ENCODE data around the gene G0S2. TPM values are rescaled to one million over a fixed set of nuclear protein-coding genes. Genes with fewer than 3 reads are reported as not detected.

Gene G0S2
- total and polyA plus RNA-seq, 2 of the 4 experiments (the other 2 are of a cell fraction), result 0.36 to 0.53 TPM

DNA sequence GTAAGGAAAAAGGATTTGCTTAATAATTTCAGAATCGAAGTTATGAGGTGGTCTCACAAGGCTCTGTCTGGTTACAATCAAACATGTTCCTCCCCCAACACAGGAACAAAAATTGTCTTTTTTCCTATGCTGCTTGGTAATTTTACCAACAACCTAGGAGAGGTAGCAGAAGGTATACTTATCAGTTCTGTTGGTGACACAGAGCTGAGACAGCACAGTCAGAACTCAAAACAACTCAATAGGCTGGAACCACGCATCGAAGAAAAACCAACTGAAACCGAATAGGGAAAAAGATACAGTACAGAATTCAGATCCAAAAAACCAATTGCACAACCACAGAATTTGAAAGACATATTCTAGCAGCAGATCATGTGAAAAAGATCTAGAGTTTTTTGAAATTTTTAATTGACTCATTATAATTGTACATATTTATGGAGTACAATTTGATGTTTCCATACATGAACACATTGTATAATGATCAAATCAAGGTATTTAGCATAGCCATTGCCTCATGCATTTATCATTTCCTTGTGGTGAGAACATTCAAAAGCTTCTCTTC, 3.8 kb downstream of the G0S2 start:
- CTCF ChIA-PET, result no interaction called here
- in situ Hi-C loops (cut with MboI; ENCODE audit: low sequenced_read_pairs), result no loop called here

More for the DNA sequence above, 3.8 kb downstream of the G0S2 start:
- Histone ChIP-seq H3K9me3 (ENCODE audit: control insufficient read depth, insufficient read depth, low read length) (no peaks in the 10 kb centered on the region), H2BK15ac (ENCODE audit: low read depth, low read length) (no peak overlapping the region), H3K56ac (ENCODE audit: extremely low read depth, insufficient read depth, low read length) (no peak overlapping the region), H3K4me1 (ENCODE audit: control insufficient read depth, insufficient read depth, low read length) (no peaks in the 10 kb centered on the region; the same call in 1 of the 2 replicates), H4K8ac (ENCODE audit: low read depth in 2 of 2, low read length in 2 of 2) (no peak overlapping the region), H3K27me3 (ENCODE audit: control insufficient read depth, insufficient read depth, low read length) (peaks cover 17% of the 10 kb centered on the region), H4K5ac (ENCODE audit: low read depth, low read length) (no peak overlapping the region), H3K14ac (replicated peaks; ENCODE audit: low read depth, low read length) (no peak overlapping the region), H3K36me3 (ENCODE audit: control insufficient read depth, insufficient read depth, low read length) (no peaks in the 10 kb centered on the region), H2AFZ (replicated peaks; ENCODE audit: low read length, poor library complexity) (no peak overlapping the region), H3K4ac (ENCODE audit: low read depth, low read length) (no peak overlapping the region), H3K18ac (ENCODE audit: low read depth, low read length) (no peak overlapping the region), H3K9me1 (ENCODE audit: insufficient read depth, low read length) (no peaks in the 10 kb centered on the region), H4K20me1 (ENCODE audit: insufficient read depth, low read length) (no peaks in the 10 kb centered on the region), H2AK5ac (ENCODE audit: low read depth, low read length) (no peak overlapping the region), H3K79me1 (ENCODE audit: low read depth in 1 of 2, low read length in 2 of 2) (no peaks in the 10 kb centered on the region), H2BK5ac (ENCODE audit: low read depth, low read length, poor library complexity, severe bottlenecking) (no peak overlapping the region), H3K4me2 (ENCODE audit: low read depth, low read length) (no peak overlapping the region), H2AK9ac (replicated peaks; ENCODE audit: low read depth, low read length, poor library complexity) (no peak overlapping the region), H3K9ac (ENCODE audit: low read depth, low read length) (no peak overlapping the region), H2BK120ac (ENCODE audit: low read depth, low read length) (no peak overlapping the region), H2BK20ac (ENCODE audit: low read depth, low read length) (no peak overlapping the region), H3K27ac (ENCODE audit: insufficient read depth, low read length) (no peak overlapping the region), H4K91ac (ENCODE audit: insufficient read depth, low read depth, low read length) (no peak overlapping the region), H3K4me3 (ENCODE audit: insufficient read depth, low read depth, low read length) (no peak overlapping the region), H3K23ac (ENCODE audit: low read depth, low read length) (no peak overlapping the region)
- TF ChIP-seq, protein P1, sequence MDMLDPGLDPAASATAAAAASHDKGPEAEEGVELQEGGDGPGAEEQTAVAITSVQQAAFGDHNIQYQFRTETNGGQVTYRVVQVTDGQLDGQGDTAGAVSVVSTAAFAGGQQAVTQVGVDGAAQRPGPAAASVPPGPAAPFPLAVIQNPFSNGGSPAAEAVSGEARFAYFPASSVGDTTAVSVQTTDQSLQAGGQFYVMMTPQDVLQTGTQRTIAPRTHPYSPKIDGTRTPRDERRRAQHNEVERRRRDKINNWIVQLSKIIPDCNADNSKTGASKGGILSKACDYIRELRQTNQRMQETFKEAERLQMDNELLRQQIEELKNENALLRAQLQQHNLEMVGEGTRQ (IDR thresholded peaks at IDR 0.05; ENCODE audit: low read depth, low read length), result no peak
- no peak for TF ChIP-seq CHD1 (IDR thresholded peaks at IDR 0.05; ENCODE audit: low read depth, low read length)
- no peak for TF ChIP-seq MAZ (IDR thresholded peaks at IDR 0.05; ENCODE audit: borderline replicate concordance, low read depth, low read length)
- no peak for TF ChIP-seq FOS (IDR thresholded peaks at IDR 0.05; ENCODE audit: low read depth, low read length)
- TF ChIP-seq, protein P2, sequence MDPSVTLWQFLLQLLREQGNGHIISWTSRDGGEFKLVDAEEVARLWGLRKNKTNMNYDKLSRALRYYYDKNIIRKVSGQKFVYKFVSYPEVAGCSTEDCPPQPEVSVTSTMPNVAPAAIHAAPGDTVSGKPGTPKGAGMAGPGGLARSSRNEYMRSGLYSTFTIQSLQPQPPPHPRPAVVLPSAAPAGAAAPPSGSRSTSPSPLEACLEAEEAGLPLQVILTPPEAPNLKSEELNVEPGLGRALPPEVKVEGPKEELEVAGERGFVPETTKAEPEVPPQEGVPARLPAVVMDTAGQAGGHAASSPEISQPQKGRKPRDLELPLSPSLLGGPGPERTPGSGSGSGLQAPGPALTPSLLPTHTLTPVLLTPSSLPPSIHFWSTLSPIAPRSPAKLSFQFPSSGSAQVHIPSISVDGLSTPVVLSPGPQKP (IDR thresholded peaks at IDR 0.05; ENCODE audit: borderline replicate concordance, low read depth, low read length), result no peak
- no peak for TF ChIP-seq RAD21 (IDR thresholded peaks at IDR 0.05; ENCODE audit: low read length)
- no peak for TF ChIP-seq NFE2L2 (IDR thresholded peaks at IDR 0.05; ENCODE audit: low read depth, low read length)
- no peak for TF ChIP-seq CEBPB (IDR thresholded peaks at IDR 0.05; ENCODE audit: low read depth, low read length)
- TF ChIP-seq SMC3 (IDR thresholded peaks at IDR 0.05; ENCODE audit: low read depth, low read length), result no peak
- TF ChIP-seq, protein P3, sequence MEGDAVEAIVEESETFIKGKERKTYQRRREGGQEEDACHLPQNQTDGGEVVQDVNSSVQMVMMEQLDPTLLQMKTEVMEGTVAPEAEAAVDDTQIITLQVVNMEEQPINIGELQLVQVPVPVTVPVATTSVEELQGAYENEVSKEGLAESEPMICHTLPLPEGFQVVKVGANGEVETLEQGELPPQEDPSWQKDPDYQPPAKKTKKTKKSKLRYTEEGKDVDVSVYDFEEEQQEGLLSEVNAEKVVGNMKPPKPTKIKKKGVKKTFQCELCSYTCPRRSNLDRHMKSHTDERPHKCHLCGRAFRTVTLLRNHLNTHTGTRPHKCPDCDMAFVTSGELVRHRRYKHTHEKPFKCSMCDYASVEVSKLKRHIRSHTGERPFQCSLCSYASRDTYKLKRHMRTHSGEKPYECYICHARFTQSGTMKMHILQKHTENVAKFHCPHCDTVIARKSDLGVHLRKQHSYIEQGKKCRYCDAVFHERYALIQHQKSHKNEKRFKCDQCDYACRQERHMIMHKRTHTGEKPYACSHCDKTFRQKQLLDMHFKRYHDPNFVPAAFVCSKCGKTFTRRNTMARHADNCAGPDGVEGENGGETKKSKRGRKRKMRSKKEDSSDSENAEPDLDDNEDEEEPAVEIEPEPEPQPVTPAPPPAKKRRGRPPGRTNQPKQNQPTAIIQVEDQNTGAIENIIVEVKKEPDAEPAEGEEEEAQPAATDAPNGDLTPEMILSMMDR (conservative IDR thresholded peaks at IDR 0.05; ENCODE audit: low read depth, low read length), result no peak
- no peak for TF ChIP-seq MAFK (IDR thresholded peaks at IDR 0.05; ENCODE audit: low read depth, low read length)
- DNase-seq, result no peak
- dilution Hi-C loops (cut with HindIII; ENCODE audit: low sequenced_read_pairs, unreplicated experiment) (no loop called here), intact Hi-C loops (cut with micrococcal nuclease) (no loop called here)
- no peak for ATAC-seq (ENCODE audit: low read depth)
- no CpG with 5 or more reads among the region's 4 CpGs for WGBS, 2 experiments (ENCODE audit: extremely low coverage in 2 of 2, insufficient read length in 1 of 2)
- no TSS peak for BruUV-seq (replicated peaks)
- POLR2A ChIA-PET (ENCODE audit: unreplicated experiment), result no interaction called here
